NCI-H2171 treated with DMSO at 0.1 percent for 48 hours (cell line): ENCODE measurements around the gene CTBP2.
"Not testable (repeated sequence)": the region's sequence is repeated elsewhere in the genome, so short reads cannot be mapped to it uniquely, and the experiment has no call there.

Experiments used
- DNase-seq: peaks from one replicate; lab custom pipeline; 2025; lab: John Stamatoyannopoulos, UW

Gene CTBP2

DNA sequence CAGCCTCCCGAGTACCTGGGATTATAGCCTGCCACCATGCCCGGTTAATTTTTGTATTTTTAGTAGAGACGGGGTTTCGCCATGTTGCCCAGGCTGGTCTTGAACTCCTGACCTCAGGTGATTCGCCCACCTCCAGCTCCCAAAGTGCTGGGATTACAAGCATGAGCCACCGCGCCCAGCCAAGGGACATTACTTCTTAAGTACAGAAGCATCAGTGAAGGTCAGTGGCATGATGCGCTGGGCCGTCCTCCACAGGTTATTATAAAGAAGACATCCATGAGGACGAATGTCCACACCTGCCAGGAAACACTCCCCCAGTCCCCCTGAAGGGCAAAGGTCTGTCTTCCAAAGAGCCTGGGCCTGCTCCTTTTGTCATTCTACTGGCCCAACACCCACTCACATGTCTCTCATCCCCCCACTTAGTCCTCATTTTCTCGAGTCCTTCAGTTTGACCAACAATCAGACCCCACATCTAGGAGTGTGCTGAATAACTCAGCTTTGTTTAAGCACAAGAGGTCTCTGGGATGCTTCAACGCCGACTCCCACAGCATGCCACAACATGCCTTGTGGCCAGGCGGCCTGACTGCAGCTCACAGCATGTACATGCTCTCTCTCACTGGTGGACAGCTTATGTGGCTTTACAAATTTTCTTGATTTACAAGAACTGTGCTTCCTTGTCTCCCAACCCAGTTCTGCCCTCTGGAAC is 73.0 kb downstream of the CTBP2 start:
- no peak for DNase-seq

DNA sequence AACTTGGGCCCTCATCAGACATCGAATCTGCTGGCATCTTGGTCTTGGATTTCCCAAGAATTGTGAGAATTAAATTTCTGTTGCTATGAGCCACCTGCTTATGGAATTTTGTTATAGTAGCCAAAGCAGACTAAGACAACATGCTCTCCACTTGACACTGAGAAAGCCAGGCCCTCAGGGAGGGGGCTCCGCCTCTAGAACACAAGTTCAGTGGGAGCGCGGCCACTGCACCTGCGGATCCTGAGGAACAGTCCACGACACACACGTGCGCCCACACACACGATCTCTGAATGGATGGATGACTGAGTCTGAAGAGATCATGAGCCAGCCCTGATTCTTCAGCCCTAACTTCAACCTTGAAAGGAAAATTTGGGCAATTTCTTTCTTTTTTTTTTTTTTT is 73.7 kb downstream of the CTBP2 start:
- DNase-seq: no peak

DNA sequence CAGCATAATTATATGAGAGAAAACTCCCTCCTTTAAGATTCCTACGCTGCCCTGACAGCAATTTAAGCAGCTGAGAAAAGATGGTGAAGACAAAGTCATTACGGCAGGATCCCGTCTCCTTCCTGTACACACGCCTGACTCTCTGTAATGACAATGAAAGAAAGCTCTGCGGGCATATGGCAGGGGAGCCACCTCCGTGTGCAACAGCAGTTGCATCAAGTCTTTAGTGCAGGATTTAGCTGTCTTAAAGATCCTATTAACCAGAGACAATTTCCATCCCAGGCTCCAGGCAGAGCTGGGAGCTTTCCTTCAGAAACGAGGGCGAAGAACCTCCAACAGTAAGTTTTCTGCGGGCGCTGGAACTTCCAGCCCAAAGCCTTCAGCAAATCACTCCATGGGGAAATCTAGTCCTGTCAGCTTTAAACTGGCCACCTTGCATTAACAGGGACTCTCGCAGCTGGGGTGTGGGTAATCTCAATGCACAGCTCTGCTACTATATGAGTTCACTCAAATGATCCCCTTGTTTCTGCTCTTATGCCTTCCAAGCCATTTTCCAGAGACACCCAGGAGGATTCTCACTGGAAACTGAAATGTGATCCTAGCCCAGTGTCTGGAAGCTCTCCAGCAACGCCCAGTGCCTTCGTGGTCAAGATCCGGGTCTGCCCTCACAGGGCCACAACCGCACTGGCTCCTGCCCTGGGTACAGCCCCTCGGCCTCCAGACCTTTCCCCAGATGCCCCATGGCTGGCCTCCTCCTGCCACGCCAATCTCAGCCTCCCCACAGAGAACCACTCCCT is 74.9 kb downstream of the CTBP2 start:
- DNase-seq: peak; percentile 20

DNA sequence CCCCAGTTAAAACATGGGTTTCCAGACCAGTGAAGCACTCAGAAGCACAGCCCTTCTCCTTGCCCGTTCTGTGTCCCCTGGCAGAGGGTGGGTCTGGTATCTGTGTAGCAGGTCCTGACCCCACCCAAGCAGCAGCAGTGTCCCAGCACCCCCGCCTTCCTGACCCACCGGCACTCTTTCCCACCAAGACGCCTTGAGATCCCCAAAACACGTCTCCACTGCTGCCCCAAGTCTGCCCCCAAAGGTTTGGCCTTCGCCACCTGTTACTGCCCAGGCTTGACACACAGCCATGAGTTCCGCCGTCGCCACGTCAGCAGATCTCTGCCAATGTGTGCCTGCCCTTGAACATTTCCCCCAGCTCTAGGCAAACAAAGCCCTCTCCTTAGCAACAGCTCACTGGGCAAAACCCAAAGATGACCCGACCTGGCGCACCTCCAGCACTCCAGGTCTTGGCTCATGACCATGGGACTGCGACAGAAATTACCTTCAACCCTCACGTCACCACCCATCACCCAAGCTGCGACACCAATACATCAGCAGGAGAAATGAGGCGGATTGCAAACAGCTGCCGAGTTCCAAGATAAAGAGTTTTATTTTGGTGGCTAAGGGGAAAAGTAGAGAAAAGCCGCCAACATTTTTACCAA is 75.6 kb downstream of the CTBP2 start:
- peak; percentile 20 for DNase-seq

DNA sequence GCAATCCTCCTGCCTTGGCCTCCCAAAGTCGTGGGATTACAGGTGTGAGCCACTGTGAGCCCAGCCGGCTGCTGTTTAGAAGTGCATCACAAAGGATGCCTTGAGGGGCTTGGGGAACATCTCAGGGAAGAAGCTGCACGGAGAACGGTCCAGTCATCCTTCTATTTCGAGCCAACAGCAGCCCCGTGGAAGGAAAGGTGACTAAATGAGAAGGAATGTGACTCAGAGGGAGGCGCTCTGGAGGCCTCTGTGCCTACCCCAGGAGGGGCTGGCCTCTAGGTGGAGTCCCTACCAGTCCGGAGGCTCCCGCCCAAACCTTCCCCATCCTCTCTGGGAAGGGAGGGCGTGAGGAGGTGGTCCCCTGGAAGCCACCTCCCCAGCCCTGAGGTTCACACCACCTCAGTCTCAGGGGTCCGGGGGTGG is 76.2 kb downstream of the CTBP2 start:
- no peak for DNase-seq

DNA sequence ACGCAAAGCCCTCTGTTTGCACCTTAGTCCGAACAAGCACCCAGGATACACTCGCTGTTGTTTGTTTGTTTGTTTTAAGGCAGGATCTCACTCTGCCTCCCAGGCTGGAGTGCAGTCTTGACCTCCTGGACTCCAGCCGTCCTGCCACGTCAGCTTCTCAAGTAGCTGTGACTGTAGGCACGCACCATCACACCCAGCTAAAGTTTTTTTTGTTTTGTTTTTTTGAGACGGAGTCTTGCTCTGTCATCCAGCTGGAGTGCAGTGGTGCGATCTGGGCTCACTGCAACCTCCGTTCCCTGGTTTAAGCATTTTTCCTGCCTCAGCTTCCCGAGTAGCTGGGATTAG is 76.8 kb downstream of the CTBP2 start:
- DNase-seq: no peak

DNA sequence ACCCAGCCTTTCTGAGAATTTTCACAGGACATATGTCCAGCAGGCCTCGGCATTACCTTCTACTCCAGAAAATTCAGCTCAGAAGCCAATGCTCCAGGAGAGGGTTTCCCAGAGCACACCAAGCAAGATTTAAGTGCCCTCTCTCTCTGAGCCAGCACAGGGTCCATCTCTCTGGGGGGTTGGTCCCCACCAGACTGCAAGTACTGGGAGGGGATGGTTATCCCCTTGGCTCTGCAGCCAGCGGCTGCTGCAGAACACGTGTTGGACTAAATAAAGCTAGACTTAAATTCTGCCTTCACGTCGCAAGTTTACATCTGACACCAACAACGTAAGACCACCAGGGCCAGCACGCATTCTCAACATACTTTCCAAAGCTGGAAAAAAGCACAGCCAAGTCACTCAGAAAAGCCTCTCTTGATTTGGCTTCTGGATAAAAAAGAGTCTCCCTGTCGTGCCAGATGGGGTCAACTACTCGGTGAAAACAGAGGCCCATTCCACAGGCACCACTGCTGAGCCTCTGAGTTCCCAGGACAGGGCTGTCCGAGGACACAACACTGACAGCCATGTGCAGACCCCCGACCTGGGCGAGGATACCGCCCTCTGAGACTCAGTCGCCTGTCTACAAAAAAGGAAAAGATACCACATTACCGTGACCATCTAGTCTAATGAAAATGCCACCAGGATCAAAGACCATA is 77.3 kb downstream of the CTBP2 start:
- DNase-seq: no peak

DNA sequence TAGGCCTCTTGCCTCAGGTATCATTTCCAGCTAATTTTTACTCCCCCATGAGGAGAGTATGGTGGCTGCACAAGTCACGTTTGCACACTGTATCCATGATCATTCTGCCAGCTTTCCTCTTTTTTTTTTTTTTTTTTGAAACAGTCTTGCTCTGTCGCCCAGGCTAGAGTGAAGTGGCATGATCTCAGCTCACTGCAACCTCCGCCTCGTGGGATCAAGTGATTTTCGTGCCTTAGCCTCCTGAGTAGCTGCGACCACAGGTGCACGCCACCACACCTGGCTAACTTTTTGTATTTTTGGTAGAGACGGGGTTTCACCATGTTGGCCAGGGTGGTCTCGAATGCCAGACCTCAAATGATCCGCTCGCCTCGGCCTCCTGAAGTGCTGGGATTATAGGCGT is 77.9 kb downstream of the CTBP2 start:
- DNase-seq: not testable (repeated sequence)

DNA sequence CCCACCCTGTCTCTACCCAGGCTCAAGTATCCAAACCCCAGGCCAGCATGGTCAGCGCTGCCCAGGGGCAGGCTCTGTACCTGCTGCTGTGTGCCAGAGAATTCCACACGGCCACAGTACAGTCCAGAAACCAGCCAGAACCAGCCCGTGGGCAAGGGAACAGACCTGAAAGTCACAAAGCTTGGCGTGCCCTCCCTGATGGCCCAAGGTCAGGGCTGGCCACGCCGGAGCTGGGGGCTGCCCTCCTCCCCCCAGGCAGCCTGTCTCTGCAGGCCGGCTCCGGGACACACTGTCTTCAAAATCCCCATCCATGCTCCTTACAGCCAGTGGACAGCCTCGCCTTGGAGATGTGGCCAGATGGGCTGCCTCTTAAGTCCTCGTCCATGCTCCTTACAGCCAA is 78.4 kb downstream of the CTBP2 start:
- no peak for DNase-seq

DNA sequence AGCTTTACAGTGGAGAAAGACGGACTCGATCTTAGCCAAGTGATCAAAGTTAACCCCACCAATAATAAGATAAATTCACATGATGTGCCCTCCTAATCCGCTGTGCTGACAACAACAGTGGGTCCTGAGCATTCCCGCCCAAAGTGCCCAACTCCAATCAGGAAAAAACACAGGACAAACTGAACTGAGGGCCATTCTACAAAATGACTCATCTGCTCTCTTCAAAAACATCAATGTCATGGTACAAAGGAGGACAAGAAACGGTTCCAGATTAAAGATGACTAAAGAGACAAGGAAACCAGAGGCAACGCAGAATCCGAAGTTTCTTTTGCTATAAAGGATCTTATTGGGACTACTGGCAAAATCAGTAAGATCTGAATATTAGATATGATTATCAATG is 79.4 kb downstream of the CTBP2 start:
- DNase-seq: no peak

DNA sequence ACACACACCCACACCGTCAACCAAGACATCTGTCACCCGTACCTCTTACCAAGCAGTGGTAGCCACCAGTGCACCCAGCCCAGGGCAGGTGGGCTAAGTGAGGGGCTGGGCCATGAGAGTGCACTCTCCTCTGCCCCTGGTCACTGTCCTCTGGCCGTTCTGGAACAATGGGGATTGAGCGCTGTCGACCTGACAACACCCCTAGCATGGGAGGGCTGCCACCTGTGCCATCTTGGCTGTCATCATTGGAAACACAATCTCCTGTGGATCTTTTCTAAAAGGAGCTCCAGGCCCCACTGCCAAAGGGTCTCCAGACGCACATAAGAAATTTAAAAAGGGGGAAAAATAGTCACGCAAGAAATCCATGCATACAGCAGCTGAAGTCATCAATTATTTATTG is 80.1 kb downstream of the CTBP2 start:
- DNase-seq: no peak

DNA sequence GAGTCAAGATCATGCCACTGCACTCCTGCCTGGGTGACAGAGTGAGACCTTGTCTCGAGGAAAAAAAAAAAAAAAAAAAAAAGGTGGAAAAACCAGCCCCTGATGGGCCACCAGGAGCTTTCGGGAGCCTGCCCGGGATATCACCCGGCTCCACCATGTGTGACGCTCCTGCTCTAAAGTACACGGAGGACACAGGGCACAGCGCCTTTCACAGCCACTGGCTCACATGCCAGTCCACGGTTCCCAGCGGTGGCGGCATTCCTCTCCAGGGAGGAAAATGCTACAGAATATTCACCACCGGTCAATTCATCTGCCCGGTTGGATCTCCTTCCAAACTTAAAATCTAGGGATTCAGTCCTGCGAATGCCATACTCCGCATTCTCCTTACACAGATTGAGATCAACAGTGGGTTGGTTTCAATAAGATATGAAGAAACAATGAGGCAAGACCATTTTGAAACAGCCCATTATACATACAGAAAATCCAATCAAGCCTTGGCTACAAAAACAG is 81.2 kb downstream of the CTBP2 start:
- DNase-seq: no peak

DNA sequence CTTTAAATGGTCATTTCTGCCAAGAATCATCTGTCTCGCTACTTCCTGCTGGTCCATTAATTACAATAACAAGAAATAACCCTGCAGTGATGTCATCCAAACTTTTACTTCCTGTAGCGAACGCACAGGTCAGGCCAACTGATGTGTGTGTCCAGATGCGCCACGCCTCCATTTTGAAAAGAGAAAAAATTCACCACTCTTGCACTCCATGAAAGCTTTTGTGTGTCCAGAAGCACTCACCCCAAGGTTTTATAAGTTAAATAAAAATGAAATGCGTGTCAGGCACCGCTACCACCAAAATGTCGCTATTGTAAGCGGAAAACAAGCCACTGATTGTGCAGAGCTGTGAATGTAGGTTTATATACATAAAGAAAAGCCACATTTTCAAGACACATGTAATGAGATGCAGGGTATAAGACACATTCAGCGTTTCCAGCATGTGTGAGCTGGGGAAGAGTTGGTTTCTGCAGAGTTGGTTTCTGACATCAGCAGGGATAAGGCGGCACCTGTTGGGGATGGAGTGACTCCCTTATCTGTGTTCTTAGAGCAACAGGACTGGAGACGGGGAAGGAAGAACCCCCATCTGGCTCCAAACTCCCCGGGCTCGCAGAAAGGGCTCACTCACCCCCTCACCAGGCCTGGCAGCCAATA is 83.3 kb downstream of the CTBP2 start:
- no peak for DNase-seq

DNA sequence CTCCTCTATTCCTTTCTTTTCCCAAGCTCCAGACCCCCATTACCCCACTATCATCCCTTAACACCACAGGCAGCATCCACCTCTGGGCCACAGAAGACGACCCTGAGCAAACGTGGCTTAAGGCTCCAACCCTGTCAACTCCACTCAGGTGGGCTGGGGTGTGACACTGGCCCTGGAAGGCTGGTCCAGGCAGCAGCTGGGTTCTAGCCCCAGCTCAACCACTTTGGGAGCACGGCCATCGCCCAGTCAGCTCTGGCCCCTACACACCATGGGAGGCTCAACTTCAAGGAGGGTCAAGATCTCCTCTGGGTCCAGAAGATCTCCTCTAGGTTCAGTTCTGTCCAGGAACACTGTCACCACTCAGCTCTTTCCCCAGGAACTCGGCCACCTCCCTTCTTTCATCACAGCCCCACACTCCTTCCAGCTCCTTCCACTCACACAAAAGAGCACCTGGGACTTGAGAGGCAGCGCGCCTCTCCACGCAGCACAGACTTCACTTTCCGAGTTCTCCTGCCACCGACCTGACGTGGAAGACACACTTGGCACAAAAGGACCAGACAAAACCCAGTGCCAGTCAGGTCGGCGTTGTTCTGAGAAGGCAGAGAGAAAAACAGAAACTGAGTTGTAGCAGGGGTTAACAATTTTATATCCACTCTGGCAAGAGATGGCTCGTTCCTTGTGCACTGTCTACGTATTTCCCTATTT is 84.1 kb downstream of the CTBP2 start:
- no peak for DNase-seq

DNA sequence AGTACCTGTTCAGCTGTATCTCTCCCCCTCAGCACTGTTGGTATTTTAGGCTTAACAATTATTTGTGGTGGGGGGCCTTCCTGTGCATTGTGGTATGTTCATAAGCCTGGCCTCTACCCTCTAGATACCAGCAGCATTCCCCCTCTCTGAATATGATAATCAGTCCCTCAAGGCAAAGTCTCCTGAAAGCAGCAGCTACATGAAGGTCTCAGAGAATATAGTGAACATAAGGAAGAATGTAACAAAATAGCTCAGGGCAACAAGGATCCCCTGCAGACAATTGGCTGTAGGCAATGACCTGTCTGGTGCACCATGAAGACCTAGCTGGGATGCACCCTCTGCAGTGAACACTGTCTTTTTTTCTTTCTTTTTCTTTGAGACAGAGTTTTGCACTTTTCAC is 86.4 kb downstream of the CTBP2 start:
- no peak for DNase-seq

DNA sequence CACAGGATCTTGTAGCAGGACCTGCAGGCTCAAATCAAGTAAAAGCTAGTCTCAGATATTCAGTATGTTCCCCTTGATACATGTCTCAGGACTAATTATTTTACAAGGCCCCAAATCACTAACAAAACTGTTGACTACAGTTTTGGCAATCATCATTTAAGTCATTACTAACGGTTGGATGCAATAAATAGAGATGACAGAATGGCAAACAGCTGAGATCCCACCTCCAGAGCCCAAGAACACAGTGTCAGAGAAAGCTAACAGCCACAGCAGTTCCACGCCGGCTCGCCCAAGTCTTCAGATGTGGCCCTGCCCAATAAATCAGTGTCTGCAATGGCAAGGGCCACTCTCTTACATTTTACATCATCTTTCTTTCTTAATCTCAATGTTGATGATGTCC is 87.6 kb downstream of the CTBP2 start:
- DNase-seq: no peak

DNA sequence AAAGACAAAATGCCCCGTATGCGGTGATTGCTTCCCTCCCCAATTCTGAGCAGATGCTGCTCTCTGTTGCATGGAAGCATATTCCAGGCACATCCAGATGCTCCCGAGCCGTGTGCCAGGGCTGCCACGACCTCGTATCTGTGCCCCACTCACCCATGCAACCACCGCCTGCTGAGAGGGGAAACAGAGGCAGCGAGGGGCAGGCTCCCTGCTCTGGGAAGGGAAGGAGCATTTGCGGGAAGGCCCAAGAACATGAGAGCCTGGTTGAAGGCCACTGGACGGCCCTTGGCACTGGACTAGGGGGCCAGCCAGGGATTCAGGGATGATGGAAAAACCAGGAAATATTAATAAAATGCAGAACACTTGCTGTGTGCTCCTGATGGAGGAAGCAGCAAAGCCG is 89.4 kb downstream of the CTBP2 start:
- DNase-seq: no peak

DNA sequence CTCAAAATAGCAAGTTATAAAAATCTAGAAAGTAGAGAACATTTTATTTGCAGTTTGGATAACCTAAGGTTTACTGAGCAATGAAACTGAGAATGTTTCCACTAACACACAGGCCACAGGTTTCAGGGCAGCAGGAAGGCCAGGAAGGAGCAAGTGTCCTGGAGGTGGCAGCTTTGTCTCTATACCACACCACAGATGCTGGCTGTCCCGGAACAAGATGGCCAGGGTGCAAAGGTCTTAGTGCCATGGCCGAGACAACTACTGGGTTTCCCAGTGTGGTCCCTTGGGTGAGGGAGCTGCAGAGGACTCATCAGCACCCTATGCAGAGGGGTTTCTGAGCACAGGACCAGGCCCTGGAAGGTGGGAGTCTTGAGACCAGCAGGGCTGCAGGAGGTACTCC is 92.0 kb downstream of the CTBP2 start:
- no peak for DNase-seq

DNA sequence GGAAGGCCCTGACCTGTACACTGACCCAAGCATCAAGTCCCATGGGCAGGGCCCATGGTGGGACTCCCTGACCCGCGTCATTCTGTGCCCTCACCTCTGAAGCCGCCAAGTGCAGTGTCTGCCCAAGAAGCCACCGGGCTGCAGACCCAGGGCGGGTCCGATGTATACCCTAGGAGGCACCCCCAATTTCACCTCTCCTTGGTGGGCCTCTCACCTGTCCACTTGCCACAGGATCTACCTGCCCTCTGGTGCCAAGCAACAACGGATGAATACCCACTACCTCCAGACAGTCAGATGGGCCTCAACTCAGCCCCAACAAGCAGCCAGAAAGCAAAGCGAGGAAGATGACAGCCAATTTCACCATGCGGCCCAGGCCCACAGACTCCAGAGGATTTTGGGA is 92.6 kb downstream of the CTBP2 start:
- DNase-seq: no peak

DNA sequence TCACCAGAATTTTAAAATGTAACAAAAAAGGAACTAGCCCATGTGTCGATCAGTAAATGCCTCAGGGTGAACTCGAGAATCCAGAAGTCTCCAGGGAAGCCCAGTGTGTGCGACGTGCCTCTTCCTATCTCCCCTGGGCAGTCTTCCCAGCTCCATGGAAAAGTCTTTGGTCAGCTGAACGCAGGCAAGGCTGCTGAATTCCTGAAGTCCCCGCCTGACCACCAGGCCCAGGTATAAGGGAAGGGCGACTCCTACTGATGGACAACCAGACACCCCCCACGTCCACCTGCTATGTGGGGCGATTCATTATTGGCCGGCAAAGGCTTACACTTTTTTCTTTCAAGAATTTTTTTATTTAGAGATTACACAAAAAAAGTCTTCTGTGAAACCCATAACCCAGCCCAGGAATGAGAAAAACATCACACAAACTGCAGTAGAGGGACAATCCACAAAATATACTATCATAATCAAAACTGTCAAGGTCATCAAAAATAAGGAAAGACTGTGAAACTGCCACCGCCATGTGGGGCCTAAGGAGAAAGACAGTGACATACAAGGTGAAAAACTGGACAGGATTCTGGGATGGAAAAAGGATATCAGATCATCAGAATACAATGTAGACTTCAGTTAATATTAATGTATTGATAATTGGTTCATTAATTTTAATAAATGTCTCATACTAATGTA is 93.5 kb downstream of the CTBP2 start:
- DNase-seq: no peak
